HCT116 (cell line): Measurements from ENCODE around the gene SLC25A22. TPM values are rescaled to one million over a fixed set of nuclear protein-coding genes. Genes with fewer than 3 reads are reported as not detected.
A peak's percentile ranks its signal among the peaks of the same experiment; 100 is the strongest.

ENCODE experiments used
- ATAC-seq: fragments of 200-7000 bp; cut with Tn5 transposase; 2 replicates; pipeline ENCODE4 v1.9.1; 2020; ENCODE audit warnings: mild to moderate bottlenecking, moderate library complexity
- BruUV-seq: library from RNA; stranded (reverse); fragments of 400-500 nt; replicated peaks from 2 replicates; lab custom pipeline; 2021; lab: Mats Ljungman, UMichigan
- CTCF ChIA-PET: fragments of 300-600 bp; sonication (Branson Sonifier 250); formaldehyde crosslinking; loops from one replicate; lab custom pipeline; 2021; ENCODE audit warnings: antibody characterized with exemption; lab: Charles Lee
- POLR2A ChIA-PET: fragments of 300-600, 350-600 bp; sonication (Branson Sonifier 250); formaldehyde crosslinking; loops from one replicate; lab custom pipeline; 2021; ENCODE audit warnings: antibody characterized with exemption; lab: Charles Lee
- RAD21 ChIA-PET, 2 experiments: fragments of 300-600 bp; sonication (Branson Sonifier 250); formaldehyde crosslinking; loops; one replicate each; lab custom pipeline; 2023; ENCODE audit warnings: low total read pairs in 2 of 2; ENCODE audit not compliant: uncharacterized antibody in 2 of 2, unreplicated experiment in 2 of 2, low non-redundant PET in 1 of 2; lab: Charles Lee
- DNase-seq: peaks from one replicate; pipeline ENCODE4 v3.0.0-alpha.2; 2010; ENCODE audit warnings: low read depth, low spot score
- H2AFZ ChIP-seq: fragments of 200-600 bp; shearing (Covaris generic), sonication (generic); 2 replicates; pipeline ENCODE4 v1.6.1; 2017; ENCODE audit warnings: low read depth, mixed run types, mixed read lengths, antibody characterized with exemption, low read length; ENCODE audit not compliant: poor library complexity, severe bottlenecking
- H3K27ac ChIP-seq: 2 replicates; pipeline ENCODE4 v1.5.1; 2012; ENCODE audit warnings: low read depth, low read length
- H3K27me3 ChIP-seq: fragments of 200-600 bp; sonication (generic); 2 replicates; pipeline ENCODE4 v1.6.1; 2016; ENCODE audit warnings: mixed run types, low read length, mixed read lengths; ENCODE audit not compliant: insufficient read depth
- H3K36me3 ChIP-seq, 2 experiments: fragments of 200-500 bp in 1 of 2; fragments of 200-600 bp in 1 of 2; sonication (Bioruptor generic) in 1 of 2; sonication (generic) in 1 of 2; 2 replicates each; pipeline versions ENCODE4 v1.5.1 to v1.6.1; 2014 to 2016; ENCODE audit warnings: low read length in 2 of 2, inconsistent platforms in 1 of 2, mixed read lengths in 1 of 2, mixed run types in 1 of 2; ENCODE audit not compliant: insufficient read depth in 2 of 2, control insufficient read depth in 1 of 2
- H3K4me1 ChIP-seq, 2 experiments: fragments of 200-600 bp in 1 of 2; sonication (generic) in 1 of 2; 2 replicates each; pipeline versions ENCODE4 v1.5.1 to v1.6.1; 2012 to 2017; ENCODE audit warnings: low read length in 2 of 2, inconsistent platforms in 1 of 2, mild to moderate bottlenecking in 1 of 2, mixed read lengths in 1 of 2, mixed run types in 1 of 2, moderate library complexity in 1 of 2; ENCODE audit not compliant: insufficient read depth in 2 of 2, control insufficient read depth in 1 of 2
- H3K4me2 ChIP-seq: fragments of 200-600 bp; sonication (generic); 2 replicates; pipeline ENCODE4 v1.6.1; 2017; ENCODE audit warnings: mixed run types, low read length, mixed read lengths
- H3K4me3 ChIP-seq, 2 experiments: fragments of 200-600 bp in 1 of 2; sonication (generic) in 1 of 2; replicated peaks in 1 of 2; 2 replicates each; pipeline ENCODE4 v1.5.1; 2011 to 2016; ENCODE audit warnings: low read length in 2 of 2, control low read depth in 1 of 2, low read depth in 1 of 2, mild to moderate bottlenecking in 1 of 2, mixed read lengths in 1 of 2, mixed run types in 1 of 2
- H3K79me2 ChIP-seq: fragments of 200-600 bp; sonication (generic); 2 replicates; pipeline ENCODE4 v1.6.1; 2017; ENCODE audit warnings: mild to moderate bottlenecking, mixed run types, low read length, moderate library complexity, mixed read lengths; ENCODE audit not compliant: insufficient read depth
- H3K9ac ChIP-seq: fragments of 200-600 bp; sonication (generic); 2 replicates; pipeline ENCODE4 v1.6.1; 2016; ENCODE audit warnings: low read length, mixed read lengths
- H3K9me2 ChIP-seq: fragments of 200-600 bp; sonication (generic), shearing (Covaris generic); 2 replicates; pipeline ENCODE4 v1.6.1; 2017; ENCODE audit warnings: mixed run types, mild to moderate bottlenecking, moderate library complexity; ENCODE audit not compliant: insufficient read depth
- H3K9me3 ChIP-seq, 2 experiments: fragments of 200-500 bp in 1 of 2; fragments of 200-600 bp in 1 of 2; sonication (Bioruptor generic) in 1 of 2; sonication (generic) in 1 of 2; 2 replicates each; pipeline ENCODE4 v1.6.1; 2014 to 2017; ENCODE audit warnings: low read length in 2 of 2, mixed read lengths in 2 of 2, inconsistent platforms in 1 of 2, low read depth in 1 of 2, mild to moderate bottlenecking in 1 of 2, mixed run types in 1 of 2, moderate library complexity in 1 of 2; ENCODE audit not compliant: control insufficient read depth in 1 of 2, insufficient read depth in 1 of 2
- H4K20me1 ChIP-seq: fragments of 200-600 bp; sonication (generic), shearing (Covaris generic); 2 replicates; pipeline ENCODE4 v1.6.1; 2017; ENCODE audit warnings: mixed run types, mild to moderate bottlenecking, moderate library complexity; ENCODE audit not compliant: insufficient read depth
- CBX3 ChIP-seq: IDR thresholded peaks from 2 replicates; pipeline ENCODE4 v1.6.1; 2012; ENCODE audit warnings: low read depth
- EGR1 ChIP-seq: IDR thresholded peaks from 2 replicates; pipeline ENCODE4 v1.6.1; 2012; ENCODE audit warnings: low read depth
- EZH2 ChIP-seq: fragments of 200-600 bp; sonication (generic); IDR thresholded peaks from 2 replicates; pipeline ENCODE4 v1.6.1; 2017; ENCODE audit warnings: antibody characterized with exemption, mixed run types
- EZH2phosphoT487 ChIP-seq: fragments of 200-600 bp; IDR thresholded peaks from 2 replicates; pipeline ENCODE4 v1.6.1; 2018; ENCODE audit warnings: antibody characterized with exemption, borderline replicate concordance
- JUND ChIP-seq: IDR thresholded peaks from 2 replicates; pipeline ENCODE4 v1.6.1; 2012
- POLR2A ChIP-seq: IDR thresholded peaks from 2 replicates; pipeline ENCODE4 v1.7.0; 2011; ENCODE audit warnings: borderline replicate concordance; ENCODE audit not compliant: insufficient read depth, insufficient read length; ENCODE audit errors: extremely low read depth
- RAD21 ChIP-seq: IDR thresholded peaks from 2 replicates; pipeline ENCODE4 v1.6.1; 2012; ENCODE audit warnings: low read depth, mild to moderate bottlenecking
- SRF ChIP-seq: IDR thresholded peaks from 2 replicates; pipeline ENCODE4 v1.6.1; 2012; ENCODE audit warnings: low read depth
- YY1 ChIP-seq: IDR thresholded peaks from 2 replicates; pipeline ENCODE4 v1.6.1; 2011; ENCODE audit warnings: low read length, low read depth, moderate library complexity, mild to moderate bottlenecking; ENCODE audit not compliant: insufficient replicate concordance; ENCODE audit errors: extremely low read depth
- ZFX ChIP-seq: fragments of 450-650 bp; IDR thresholded peaks from 2 replicates; pipeline ENCODE4 v1.6.1; 2017
- ZNF274 ChIP-seq: fragments of 200-500 bp; sonication (Bioruptor generic); IDR thresholded peaks from 2 replicates; pipeline ENCODE4 v1.6.1; 2014; ENCODE audit warnings: mild to moderate bottlenecking, low read depth, low read length, inconsistent platforms
- intact Hi-C: fragments of 100-400 bp; cut with micrococcal nuclease; formaldehyde crosslinking; loops from 2 replicates; pipeline ENCODE4 v1.10.0; 2022
- total RNA-seq: library from RNA; stranded (reverse); gene quantifications from one replicate; pipeline ENCODE4 v1.2.1, GENCODE V29; 2021; ENCODE audit not compliant: unreplicated experiment

The SLC25A22 gene
- total RNA-seq, 1 experiment from 2014 or later = 62.0 TPM

DNA sequence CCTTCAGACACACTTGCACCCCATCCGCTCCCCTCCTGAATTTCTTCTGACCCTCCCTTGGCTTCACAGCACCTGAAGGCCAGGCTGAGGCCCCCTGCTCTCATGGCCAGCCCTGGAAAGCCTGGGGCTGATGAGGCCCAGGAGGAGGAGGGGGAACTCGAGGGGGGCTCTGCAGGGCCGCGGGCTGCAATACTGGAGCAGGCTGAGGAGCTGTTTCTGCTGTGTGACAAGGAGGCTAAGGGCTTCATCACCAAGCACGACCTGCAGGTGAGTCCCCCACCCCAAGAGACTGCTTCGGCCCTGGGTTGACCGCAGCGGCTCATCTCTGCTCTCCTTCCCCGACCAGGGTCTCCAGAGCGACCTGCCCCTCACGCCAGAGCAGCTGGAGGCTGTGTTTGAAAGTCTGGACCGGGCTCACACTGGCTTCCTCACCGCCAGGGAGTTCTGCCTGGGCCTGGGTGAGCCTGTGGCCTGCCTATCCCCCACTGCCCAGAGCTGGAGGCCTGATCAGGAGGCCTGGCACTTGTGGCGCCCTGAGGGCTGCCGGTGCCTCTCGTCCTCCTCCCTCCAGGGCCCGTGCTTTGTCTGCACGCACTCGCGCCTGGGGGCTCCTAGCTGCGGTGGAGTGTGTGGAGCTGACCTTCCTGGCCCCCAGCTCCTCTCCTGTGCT lies 30.6 kb upstream of the SLC25A22 start:
- H3K4me3 ChIP-seq = no peak overlapping the region

DNA sequence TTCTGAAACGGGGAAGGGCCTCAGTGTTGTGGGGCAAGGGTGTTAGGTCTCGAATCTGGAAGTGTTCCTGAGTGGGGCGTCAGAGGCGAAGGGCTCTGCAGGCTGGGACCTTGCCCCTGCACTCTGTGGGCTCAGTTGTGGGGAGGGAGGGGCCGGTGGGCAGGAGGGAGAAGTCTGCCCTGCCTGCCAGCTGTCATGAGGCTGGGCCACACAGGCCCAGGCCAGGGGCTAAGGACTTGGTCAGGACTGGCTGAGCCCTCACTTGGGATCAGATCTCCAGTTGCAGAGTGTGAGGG lies 29.8 kb upstream of the SLC25A22 start, which contains the start of gene CRACR2B:
Gene CRACR2B (plus strand): TSS at position 23 of the 296 bp plus-strand sequence. CDS start 689 bp downstream, outside the sequence.
- ATAC-seq = peak; percentile 8
- Histone ChIP-seq H3K9me2 (no peaks in the 10 kb centered on the region), H3K4me1 (peaks cover 29 to 49% of the 10 kb centered on the region in 2 experiments), H3K9me3 (no peaks in the 10 kb centered on the region), H3K4me2 (peak within 1 kb of the TSS; percentile 100), H3K27ac (peak within 1 kb of the TSS; percentile 89), H3K9ac (peak within 1 kb of the TSS; percentile 76), H3K79me2 (peaks cover 9% of the 10 kb centered on the region; the same call in 1 of the 2 replicates), H3K4me3 (peak within 1 kb of the TSS; percentile 51 to 65), H2AFZ (no peak within 1 kb of the TSS), H4K20me1 (no peaks in the 10 kb centered on the region), H3K36me3 (no peaks in the 10 kb centered on the region), H3K27me3 (no peaks in the 10 kb centered on the region)
- CTCF ChIA-PET = no interaction called here
- POLR2A ChIA-PET = interaction anchor here (1.4 to 2.3 kb wide), 2 partner anchors 8 to 19 kb away, joined by 6 to 16 read pairs; partner anchors contain the start of genes PNPLA2 and RPLP2
- TF ChIP-seq ZFX (no peak), SRF (no peak), EGR1 (no peak), EZH2 (no peak), POLR2A (no peak), ZNF274 (no peak), RAD21 (no peak), JUND (no peak), EZH2phosphoT487 (no peak), YY1 (no peak)
- intact Hi-C loops = no loop called here
- DNase-seq = no peak
- BruUV-seq = no TSS peak
- RAD21 ChIA-PET = no interaction called here

More for the DNA sequence above, 30.6 kb upstream of the SLC25A22 start:
- Histone ChIP-seq H3K27me3 (no peaks in the 10 kb centered on the region), H3K9ac (no peak overlapping the region), H3K9me3 (no peaks in the 10 kb centered on the region), H3K4me1 (peaks cover 29 to 50% of the 10 kb centered on the region in 2 experiments), H4K20me1 (no peaks in the 10 kb centered on the region), H3K4me2 (no peak overlapping the region), H2AFZ (no peak overlapping the region), H3K27ac (peak overlapping the region; percentile 89; the same call in 1 of the 2 replicates), H3K9me2 (no peaks in the 10 kb centered on the region), H3K79me2 (peaks cover 15% of the 10 kb centered on the region), H3K36me3 (no peaks in the 10 kb centered on the region)
- ChIA-PET POLR2A (interaction anchor here (1.4 to 2.3 kb wide), 2 partner anchors 9 to 20 kb away, joined by 6 to 16 read pairs; partner anchors contain the start of genes PNPLA2 and RPLP2), CTCF (no interaction called here), RAD21 (no interaction called here)
- intact Hi-C loops = no loop called here
- TF ChIP-seq CBX3 = no peak
- ATAC-seq (no peak), DNase-seq (no peak)
- BruUV-seq = no TSS peak
